GM12878 (cell line): Measurements from ENCODE around the gene MAPKBP1. TPM values are rescaled to one million over a fixed set of nuclear protein-coding genes. Genes with fewer than 3 reads are reported as not detected.

Source experiments
- ATAC-seq: fragments of 200-7000 bp; cut with Tn5 transposase; 3 replicates; pipeline ENCODE4 v1.9.1; 2020; ENCODE audit warnings: mild to moderate bottlenecking, moderate library complexity
- BruUV-seq: library from RNA; stranded (reverse); fragments of 400-500 nt; replicated peaks from 2 replicates; lab custom pipeline; 2021; lab: Mats Ljungman, UMichigan
- CTCF ChIA-PET: fragments of 300-600 bp; sonication (Branson Sonifier 250); formaldehyde crosslinking; extraction: SDS; loops from one replicate; lab custom pipeline; 2021; ENCODE audit warnings: inconsistent platforms; lab: Yijun Ruan, JAX
- POLR2A ChIA-PET: fragments of 350-600 bp; formaldehyde crosslinking; extraction: SDS; loops from one replicate; lab custom pipeline; 2021; ENCODE audit warnings: inconsistent platforms; lab: Charles Lee
- RAD21 ChIA-PET: fragments of 300-600 bp; sonication (Branson Sonifier 250); formaldehyde crosslinking; loops from one replicate; lab custom pipeline; 2023; ENCODE audit warnings: antibody characterized with exemption; ENCODE audit not compliant: unreplicated experiment; lab: Charles Lee
- SMC1A ChIA-PET: fragments of 300-600 bp; sonication (Branson Sonifier 250); formaldehyde crosslinking; loops from one replicate; lab custom pipeline; 2023; ENCODE audit not compliant: unreplicated experiment, uncharacterized antibody; lab: Charles Lee
- DNase-seq: peaks from one replicate; pipeline ENCODE4 v3.0.0-alpha.2; 2011; ENCODE audit warnings: low read depth, low spot score
- FAIRE-seq: peaks from 3 replicates; lab custom pipeline; 2011; peaks lifted over from hg19 to GRCh38; lab: Jason Lieb, UNC
- H2AFZ ChIP-seq: 2 replicates; pipeline ENCODE4 v1.6.0; 2011; ENCODE audit warnings: low read depth, low read length, control low read depth; ENCODE audit not compliant: control insufficient read depth
- H3K27ac ChIP-seq: 2 replicates; pipeline ENCODE4 v1.5.1; 2011; ENCODE audit warnings: control low read depth; ENCODE audit not compliant: control insufficient read depth, insufficient read depth
- H3K27me3 ChIP-seq, 2 experiments: replicated peaks in 1 of 2; 2 replicates each; pipeline versions ENCODE4 v1.6.0 to v1.6.1; 2011; ENCODE audit warnings: low read length in 1 of 2; ENCODE audit not compliant: control insufficient read depth in 2 of 2, insufficient read depth in 2 of 2
- H3K36me3 ChIP-seq, 2 experiments: 2 replicates each; pipeline ENCODE4 v1.5.1; 2011; ENCODE audit warnings: low read length in 1 of 2; ENCODE audit not compliant: control insufficient read depth in 2 of 2, insufficient read depth in 2 of 2
- H3K4me1 ChIP-seq: 2 replicates; pipeline ENCODE4 v1.6.1; 2011; ENCODE audit warnings: mild to moderate bottlenecking, low read length, moderate library complexity, mixed read lengths; ENCODE audit not compliant: control insufficient read depth, insufficient read depth
- H3K4me2 ChIP-seq: 2 replicates; pipeline ENCODE4 v1.6.0; 2011; ENCODE audit warnings: control low read depth; ENCODE audit not compliant: control insufficient read depth, insufficient read depth
- H3K4me3 ChIP-seq: fragments of 200-600 bp; sonication (generic); 2 replicates; pipeline ENCODE4 v1.5.1; 2016
- H3K79me2 ChIP-seq: 2 replicates; pipeline ENCODE4 v1.6.0; 2011; ENCODE audit warnings: low read length; ENCODE audit not compliant: control insufficient read depth, insufficient read depth
- H3K9ac ChIP-seq: 2 replicates; pipeline ENCODE4 v1.8.0; 2011; ENCODE audit warnings: low read length, control low read depth, mixed read lengths; ENCODE audit not compliant: control insufficient read depth, insufficient read depth
- H3K9me3 ChIP-seq: replicated peaks from 3 replicates; pipeline ENCODE4 v1.5.1; 2011; ENCODE audit warnings: mild to moderate bottlenecking, low read length; ENCODE audit not compliant: control insufficient read depth, insufficient read depth
- H4K20me1 ChIP-seq: 2 replicates; pipeline ENCODE4 v1.6.0; 2011; ENCODE audit not compliant: control insufficient read depth, insufficient read depth
- ASH2L ChIP-seq: fragments of 300-600, 200-600 bp; sonication (generic); IDR thresholded peaks from 2 replicates; pipeline ENCODE4 v1.6.1; 2017; ENCODE audit warnings: low read depth, mild to moderate bottlenecking, borderline replicate concordance
- EZH2 ChIP-seq: IDR thresholded peaks from 2 replicates; pipeline ENCODE4 v1.6.1; 2012; ENCODE audit warnings: low read depth, mild to moderate bottlenecking, control low read depth, inconsistent platforms, low read length, borderline replicate concordance; ENCODE audit not compliant: control insufficient read depth
- KDM1A ChIP-seq: fragments of 200-600 bp; sonication (generic); IDR thresholded peaks from 2 replicates; pipeline ENCODE4 v1.6.1; 2016; ENCODE audit warnings: borderline replicate concordance
- MAX ChIP-seq: IDR thresholded peaks from 2 replicates; pipeline ENCODE4 v1.6.1; 2012; ENCODE audit warnings: low read depth, low read length, improper control_type of control experiment
- MEF2A ChIP-seq: IDR thresholded peaks from 2 replicates; pipeline ENCODE4 v1.6.1; 2011; ENCODE audit warnings: low read depth, mild to moderate bottlenecking, low read length, moderate library complexity; ENCODE audit not compliant: insufficient read depth
- MTA3 ChIP-seq: IDR thresholded peaks from 2 replicates; pipeline ENCODE4 v1.6.1; 2012; ENCODE audit warnings: low read length, inconsistent platforms, borderline replicate concordance
- NFIC ChIP-seq: IDR thresholded peaks from 2 replicates; pipeline ENCODE4 v1.6.1; 2012; ENCODE audit warnings: low read depth, mild to moderate bottlenecking, inconsistent platforms, low read length, moderate library complexity
- NFYA ChIP-seq: IDR thresholded peaks from 2 replicates; pipeline ENCODE4 v1.6.1; 2011; ENCODE audit warnings: low read depth, mild to moderate bottlenecking, low read length, improper control_type of control experiment, borderline replicate concordance
- PAX5 ChIP-seq: IDR thresholded peaks from 2 replicates; pipeline ENCODE4 v1.6.1; 2011; ENCODE audit warnings: low read depth, low read length, borderline replicate concordance
- RB1 ChIP-seq: fragments of 450-650 bp; formaldehyde crosslinking; IDR thresholded peaks from 2 replicates; pipeline ENCODE4 v1.6.1; 2017; ENCODE audit warnings: mild to moderate bottlenecking, borderline replicate concordance
- RELA ChIP-seq: fragments of 450-650 bp; IDR thresholded peaks from 2 replicates; pipeline ENCODE4 v1.8.0; 2014; ENCODE audit warnings: borderline replicate concordance; ENCODE audit not compliant: partially characterized antibody
- RUNX3 ChIP-seq: IDR thresholded peaks from 2 replicates; pipeline ENCODE4 v1.6.1; 2012; ENCODE audit warnings: low read length, inconsistent platforms
- SREBF1 ChIP-seq: IDR thresholded peaks from 2 replicates; pipeline ENCODE4 v1.6.1; 2012; ENCODE audit warnings: mild to moderate bottlenecking, low read length
- YY1 ChIP-seq: IDR thresholded peaks from 2 replicates; pipeline ENCODE4 v1.6.1; 2011; ENCODE audit warnings: low read depth, mild to moderate bottlenecking, low read length
- ZZZ3 ChIP-seq: IDR thresholded peaks from 2 replicates; pipeline ENCODE4 v1.6.1; 2011; ENCODE audit warnings: low read depth; ENCODE audit not compliant: control insufficient read depth, insufficient read length
- WGBS: methylation state at CpG from one replicate; pipeline ENCODE4 v1.1.6; 2016; ENCODE audit warnings: low lambda C conversion rate; ENCODE audit not compliant: insufficient replicate concordance, insufficient coverage; ENCODE audit errors: missing lambda C conversion rate; 5-methylcytosine and 5-hydroxymethylcytosine counted together
- in situ Hi-C: fragments of 300-500 bp; cut with MboI; formaldehyde crosslinking; loops from 9 replicates; pipeline ENCODE4 v1.14.3; 2018; ENCODE audit warnings: mixed read lengths
- intact Hi-C: fragments of 100-400 bp; cut with micrococcal nuclease; formaldehyde crosslinking; loops from one replicate; pipeline ENCODE4 v1.14.2; 2022; ENCODE audit not compliant: unreplicated experiment
- polyA plus RNA-seq, 11 experiments: library from polyadenylated mRNA; depleted of rRNA in 4 of 11; unstranded in 6 of 11; stranded (reverse) in 5 of 11; fragments of >200 nt; fragmentation: Nextera tagmentation in 4 of 11; fragmentation: Illumina TruSeq in 1 of 11; extraction: Ambion mirVana in 4 of 11; extraction: Trizol in 1 of 11; gene quantifications; 1 replicate in 1 of 11; 2 replicates in 10 of 11; pipeline versions ENCODE4 v1.2.1 to v1.2.3, GENCODE V29; 2011 to 2016; ENCODE audit warnings: inconsistent platforms in 2 of 11, missing spikeins in 2 of 11, low read depth in 1 of 11
- total RNA-seq, 4 experiments: library from RNA; depleted of rRNA in 3 of 4; stranded (reverse); fragments of >200 nt in 3 of 4; fragmentation: Illumina TruSeq in 1 of 4; extraction: Trizol in 1 of 4; gene quantifications; 2 replicates each; pipeline versions ENCODE4 v1.2.1 to v1.2.3, GENCODE V29; 2013 to 2021

MAPKBP1 gene
- total and polyA plus RNA-seq, 10 of the 15 experiments (the other 5 are each of a cell fraction or from before 2014, with no cell fraction given) = 0.44 to 19.0 (median 7.3) TPM

GRCh38 chr15:41851167-41851523, 76.9 kb downstream of the MAPKBP1 start:
- SMC1A ChIA-PET = no interaction called here
- no peak for FAIRE-seq

GRCh38 chr15:41851755-41852370, 77.6 kb downstream of the MAPKBP1 start:
- H3K4me1 ChIP-seq = no peaks in the 10 kb centered on the region
- no peak overlapping the region for H3K4me3 ChIP-seq
- ATAC-seq = no peak
- H3K27ac ChIP-seq = no peak overlapping the region
- no peak overlapping the region for H2AFZ ChIP-seq
- ChIA-PET SMC1A (no interaction called here), RAD21 (no interaction called here), POLR2A (no interaction called here), CTCF (interaction anchor here (0.6 kb wide), 1 partner anchor 28 kb away, joined by 4 read pairs; no protein-coding TSS in a partner anchor)
- FAIRE-seq = no peak
- no peak overlapping the region for H3K9ac ChIP-seq
- no peak for DNase-seq
- H4K20me1 ChIP-seq = no peaks in the 10 kb centered on the region; the same call in 1 of the 2 replicates
- no peaks in the 10 kb centered on the region for H3K79me2 ChIP-seq
- intact Hi-C loops = no loop called here
- no TSS peak for BruUV-seq
- in situ Hi-C loops = no loop called here
- no peaks in the 10 kb centered on the region for H3K9me3 ChIP-seq
- WGBS = 44% methylated on average over 8 of the region's 8 CpGs
- no peaks in the 10 kb centered on the region; a peak in 1 of 4 replicates for H3K36me3 ChIP-seq
- TF ChIP-seq MAX (no peak), YY1 (0 out of 2 replicates have a peak, but pooled peaks have one; percentile 14)
- H3K4me2 ChIP-seq = no peak overlapping the region
- no peaks in the 10 kb centered on the region for H3K27me3 ChIP-seq

More at GRCh38 chr15:41851167-41851523, 76.9 kb downstream of the MAPKBP1 start:
- H4K20me1 ChIP-seq = no peaks in the 10 kb centered on the region; the same call in 1 of the 2 replicates
- intact Hi-C loops (no loop called here), in situ Hi-C loops (no loop called here)
- H3K27ac ChIP-seq = no peak overlapping the region
- no peak overlapping the region for H3K4me3 ChIP-seq
- 49% methylated on average over 11 of the region's 11 CpGs for WGBS
- no peak overlapping the region for H3K9ac ChIP-seq
- H3K4me2 ChIP-seq = no peak overlapping the region
- no peaks in the 10 kb centered on the region for H3K4me1 ChIP-seq
- H3K36me3 ChIP-seq = no peaks in the 10 kb centered on the region; a peak in 1 of 4 replicates
- H2AFZ ChIP-seq = no peak overlapping the region
- no peaks in the 10 kb centered on the region for H3K27me3 ChIP-seq
- CTCF ChIA-PET = no interaction called here
- RAD21 ChIA-PET = no interaction called here
- TF ChIP-seq SREBF1 (no peak), KDM1A (no peak), MTA3 (no peak), EZH2 (no peak), ASH2L (no peak), PAX5 (no peak), RB1 (no peak), RELA (no peak), NFYA (no peak), ZZZ3 (no peak), RUNX3 (no peak), MEF2A (no peak), NFIC (no peak)
- ATAC-seq (no peak), DNase-seq (no peak)
- H3K79me2 ChIP-seq = no peaks in the 10 kb centered on the region
- POLR2A ChIA-PET = no interaction called here
- BruUV-seq = no TSS peak
- no peaks in the 10 kb centered on the region for H3K9me3 ChIP-seq
